Right lobe of liver (tissue), 4 donors: ENCODE results near the gene SPOP.

Experiments
- POLR2A ChIP-seq: fragments of 450-650 bp; IDR thresholded peaks from one replicate; pipeline ENCODE4 v1.6.1; 2017; ENCODE audit warnings: antibody characterized with exemption, mild to moderate bottlenecking
- TF ChIP-seq, protein P1 (sequence below), 4 donors: fragments of 200-600 bp in 3 of 4; fragments of 450-650 bp in 1 of 4; IDR thresholded peaks; one replicate each; pipeline versions ENCODE4 v1.5.1 to v1.8.0; 2016 to 2022; ENCODE audit warnings: antibody characterized with exemption in 4 of 4, mild to moderate bottlenecking in 2 of 4
- donor health status: DM: no; HTN: no; CAD: no.
- donor health status: DM: no; HTN: no; CAD: no.
- donor health status: DM: no; HTN: yes; CAD: no.

- TF ChIP-seq, protein P1, sequence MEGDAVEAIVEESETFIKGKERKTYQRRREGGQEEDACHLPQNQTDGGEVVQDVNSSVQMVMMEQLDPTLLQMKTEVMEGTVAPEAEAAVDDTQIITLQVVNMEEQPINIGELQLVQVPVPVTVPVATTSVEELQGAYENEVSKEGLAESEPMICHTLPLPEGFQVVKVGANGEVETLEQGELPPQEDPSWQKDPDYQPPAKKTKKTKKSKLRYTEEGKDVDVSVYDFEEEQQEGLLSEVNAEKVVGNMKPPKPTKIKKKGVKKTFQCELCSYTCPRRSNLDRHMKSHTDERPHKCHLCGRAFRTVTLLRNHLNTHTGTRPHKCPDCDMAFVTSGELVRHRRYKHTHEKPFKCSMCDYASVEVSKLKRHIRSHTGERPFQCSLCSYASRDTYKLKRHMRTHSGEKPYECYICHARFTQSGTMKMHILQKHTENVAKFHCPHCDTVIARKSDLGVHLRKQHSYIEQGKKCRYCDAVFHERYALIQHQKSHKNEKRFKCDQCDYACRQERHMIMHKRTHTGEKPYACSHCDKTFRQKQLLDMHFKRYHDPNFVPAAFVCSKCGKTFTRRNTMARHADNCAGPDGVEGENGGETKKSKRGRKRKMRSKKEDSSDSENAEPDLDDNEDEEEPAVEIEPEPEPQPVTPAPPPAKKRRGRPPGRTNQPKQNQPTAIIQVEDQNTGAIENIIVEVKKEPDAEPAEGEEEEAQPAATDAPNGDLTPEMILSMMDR (IDR thresholded peaks at IDR 0.05), result no peak
- TF ChIP-seq POLR2A, result no peak
These were observed 20.1 kb upstream of the SPOP start for GRCh38 chr17:49698005-49698404.
